HG03558 (cell line): ENCODE measurements around the gene MUC5AC.
"Not testable (repeated sequence)": the region's sequence is repeated elsewhere in the genome, so short reads cannot be mapped to it uniquely, and the experiment has no call there.

Source experiments
- ATAC-seq: cut with Tn5 transposase; IDR thresholded peaks from one replicate; pipeline ENCODE4 v1.9.1; 2021; ENCODE audit warnings: moderate number of reproducible peaks; ENCODE audit not compliant: unreplicated experiment; ENCODE audit errors: extremely low read depth

MUC5AC gene

GRCh38 chr11:1245717-1246116 lies 88.0 kb downstream of the MUC5AC start:
- ATAC-seq = not testable (repeated sequence)

- not testable (repeated sequence) for ATAC-seq
Observed at GRCh38 chr11:1246301-1246700, 88.5 kb downstream of the MUC5AC start.

- ATAC-seq = not testable (repeated sequence)
Observed at GRCh38 chr11:1247026-1247425, 89.3 kb downstream of the MUC5AC start.

- ATAC-seq = not testable (repeated sequence)
Observed at GRCh38 chr11:1248951-1249350, 91.2 kb downstream of the MUC5AC start.

GRCh38 chr11:1250411-1250810 lies 92.7 kb downstream of the MUC5AC start:
- ATAC-seq = not testable (repeated sequence)
